H1 (cell line): Measurements from ENCODE around the gene LEPR. TPM values are rescaled to one million over a fixed set of nuclear protein-coding genes. Genes with fewer than 3 reads are reported as not detected.
A peak's percentile ranks its signal among the peaks of the same experiment; 100 is the strongest.

ENCODE experiments used
- CTCF ChIA-PET: fragments of 300-600 bp; sonication (Branson Sonifier 250); formaldehyde crosslinking; loops from one replicate; lab custom pipeline; 2021; ENCODE audit not compliant: partially characterized antibody; lab: Charles Lee
- POLR2A ChIA-PET: fragments of 300-600 bp; sonication (Branson Sonifier 250); formaldehyde crosslinking; loops from one replicate; lab custom pipeline; 2021; ENCODE audit warnings: inconsistent platforms; ENCODE audit not compliant: partially characterized antibody; lab: Charles Lee
- DNase-seq, 2 experiments: peaks; one replicate each; pipeline versions ENCODE4 v3.0.0 to v3.0.0-alpha.2; 2010 to 2022; ENCODE audit warnings: low spot score in 2 of 2, low read depth in 1 of 2, mixed read lengths in 1 of 2
- FAIRE-seq: peaks from 2 replicates; lab custom pipeline; 2011; peaks lifted over from hg19 to GRCh38; lab: Jason Lieb, UNC
- H2AFZ ChIP-seq: 2 replicates; pipeline ENCODE4 v1.8.1; 2012; ENCODE audit warnings: low read length, inconsistent platforms
- H2AK5ac ChIP-seq: 2 replicates; pipeline ENCODE4 v1.6.1; 2013; ENCODE audit warnings: low read depth, low read length
- H2BK120ac ChIP-seq: replicated peaks from 2 replicates; pipeline ENCODE3; 2013; ENCODE audit warnings: low read depth, low read length, inconsistent platforms
- H2BK12ac ChIP-seq: 2 replicates; pipeline ENCODE4 v1.6.1; 2013; ENCODE audit warnings: low read depth, low read length
- H2BK15ac ChIP-seq: 2 replicates; pipeline ENCODE4 v1.6.1; 2013; ENCODE audit warnings: low read length
- H2BK20ac ChIP-seq: 2 replicates; pipeline ENCODE4 v1.6.1; 2013; ENCODE audit warnings: low read length
- H2BK5ac ChIP-seq: 2 replicates; pipeline ENCODE4 v1.6.1; 2013; ENCODE audit warnings: low read depth, low read length
- H3K14ac ChIP-seq: 2 replicates; pipeline ENCODE4 v1.6.1; 2013; ENCODE audit warnings: inconsistent platforms; ENCODE audit not compliant: insufficient read length
- H3K18ac ChIP-seq: 2 replicates; pipeline ENCODE4 v1.6.1; 2013; ENCODE audit warnings: low read length; ENCODE audit errors: extremely low read depth
- H3K23ac ChIP-seq: 2 replicates; pipeline ENCODE4 v1.6.1; 2013; ENCODE audit warnings: inconsistent platforms; ENCODE audit not compliant: insufficient read length
- H3K23me2 ChIP-seq: 2 replicates; pipeline ENCODE4 v1.6.1; 2013; ENCODE audit warnings: low read depth, low read length
- H3K27ac ChIP-seq: 2 replicates; pipeline ENCODE4 v1.6.1; 2011; ENCODE audit warnings: low read depth, low read length, inconsistent platforms
- H3K27me3 ChIP-seq, 4 experiments: replicated peaks in 1 of 4; 1 replicate in 1 of 4; 2 replicates in 3 of 4; pipeline versions ENCODE4 v1.6.1 to v1.8.1; 2011 to 2013; ENCODE audit warnings: low read length in 3 of 4, mild to moderate bottlenecking in 3 of 4, inconsistent platforms in 2 of 4, mixed read lengths in 2 of 4, moderate library complexity in 1 of 4; ENCODE audit not compliant: control insufficient read depth in 3 of 4, insufficient read depth in 3 of 4; ENCODE audit errors: extremely low read depth in 1 of 4
- H3K36me3 ChIP-seq, 4 experiments: 2 replicates each; pipeline versions ENCODE4 v1.6.1 to v1.8.1; 2011 to 2013; ENCODE audit warnings: mild to moderate bottlenecking in 4 of 4, low read length in 3 of 4, moderate library complexity in 2 of 4, control low read depth in 1 of 4, inconsistent platforms in 1 of 4; ENCODE audit not compliant: insufficient read depth in 4 of 4, control insufficient read depth in 2 of 4
- H3K4ac ChIP-seq: replicated peaks from 2 replicates; pipeline ENCODE3; 2013; ENCODE audit warnings: low read length, low read depth, mixed read lengths, inconsistent platforms; ENCODE audit not compliant: insufficient read length
- H3K4me1 ChIP-seq, 4 experiments: replicated peaks in 1 of 4; 1 replicate in 1 of 4; 2 replicates in 3 of 4; pipeline versions ENCODE4 v1.6.1 to v1.8.1; 2011 to 2013; ENCODE audit warnings: low read length in 3 of 4, inconsistent platforms in 2 of 4, mixed read lengths in 1 of 4; ENCODE audit not compliant: insufficient read depth in 4 of 4, control insufficient read depth in 3 of 4
- H3K4me2 ChIP-seq, 2 experiments: 2 replicates each; pipeline versions ENCODE4 v1.6.1 to v1.8.1; 2011 to 2013; ENCODE audit warnings: low read depth in 2 of 2, low read length in 2 of 2, control low read depth in 1 of 2, inconsistent platforms in 1 of 2, mild to moderate bottlenecking in 1 of 2; ENCODE audit not compliant: insufficient read depth in 1 of 2
- H3K4me3 ChIP-seq, 4 experiments: fragments of 200-600, 300-600 bp in 1 of 4; sonication (generic), shearing (Covaris generic), sonication (Bioruptor Twin) in 1 of 4; 2 replicates each; pipeline versions ENCODE4 v1.5.1 to v1.8.1; 2011 to 2016; ENCODE audit warnings: low read length in 4 of 4, low read depth in 3 of 4, control low read depth in 2 of 4, inconsistent platforms in 2 of 4, mild to moderate bottlenecking in 2 of 4, mixed read lengths in 1 of 4, moderate library complexity in 1 of 4; ENCODE audit not compliant: insufficient read depth in 2 of 4; ENCODE audit errors: extremely low read depth in 1 of 4
- H3K56ac ChIP-seq: replicated peaks from 2 replicates; pipeline ENCODE3; 2013; ENCODE audit warnings: low read depth, mild to moderate bottlenecking, mixed read lengths, low read length, inconsistent platforms; ENCODE audit not compliant: insufficient read length
- H3K79me1 ChIP-seq: 2 replicates; pipeline ENCODE4 v1.6.1; 2013; ENCODE audit warnings: low read depth, low read length, control low read depth
- H3K79me2 ChIP-seq, 2 experiments: 2 replicates each; pipeline versions ENCODE4 v1.6.1 to v1.8.1; 2012 to 2013; ENCODE audit warnings: low read length in 2 of 2, mild to moderate bottlenecking in 2 of 2, inconsistent platforms in 1 of 2; ENCODE audit not compliant: insufficient read depth in 2 of 2, control insufficient read depth in 1 of 2
- H3K9ac ChIP-seq, 4 experiments: replicated peaks in 1 of 4; 1 replicate in 1 of 4; 2 replicates in 3 of 4; pipeline versions ENCODE4 v1.6.1 to v1.8.1; 2011 to 2013; ENCODE audit warnings: low read depth in 3 of 4, low read length in 3 of 4, control low read depth in 2 of 4, mild to moderate bottlenecking in 2 of 4, moderate library complexity in 2 of 4, inconsistent platforms in 1 of 4; ENCODE audit errors: extremely low read depth in 1 of 4
- H3K9me3 ChIP-seq, 2 experiments: 2 replicates each; pipeline versions ENCODE4 v1.6.1 to v1.8.1; 2012 to 2013; ENCODE audit warnings: mild to moderate bottlenecking in 2 of 2, moderate library complexity in 2 of 2, control low read depth in 1 of 2, inconsistent platforms in 1 of 2, low read depth in 1 of 2, low read length in 1 of 2, mixed read lengths in 1 of 2; ENCODE audit not compliant: insufficient read depth in 2 of 2
- H4K20me1 ChIP-seq, 2 experiments: replicated peaks in 1 of 2; 2 replicates each; pipeline versions ENCODE3 to v1.8.1; 2011 to 2013; ENCODE audit warnings: inconsistent platforms in 2 of 2, low read length in 2 of 2, mild to moderate bottlenecking in 1 of 2; ENCODE audit not compliant: insufficient read depth in 2 of 2, control insufficient read depth in 1 of 2
- H4K5ac ChIP-seq: 2 replicates; pipeline ENCODE4 v1.6.1; 2013; ENCODE audit warnings: low read length, low read depth, mixed read lengths, inconsistent platforms; ENCODE audit not compliant: insufficient read length
- H4K8ac ChIP-seq: 2 replicates; pipeline ENCODE4 v1.8.0; 2013; ENCODE audit warnings: mild to moderate bottlenecking, moderate library complexity, low read length, inconsistent platforms; ENCODE audit not compliant: insufficient read depth; ENCODE audit errors: extremely low read depth
- H4K91ac ChIP-seq: replicated peaks from 2 replicates; pipeline ENCODE3; 2013; ENCODE audit warnings: low read length, mixed read lengths, inconsistent platforms; ENCODE audit not compliant: insufficient read length
- BACH1 ChIP-seq: IDR thresholded peaks from 2 replicates; pipeline ENCODE4 v1.6.1; 2012; ENCODE audit warnings: low read length, improper control_type of control experiment
- SIN3A ChIP-seq, 2 experiments: IDR thresholded peaks in 1 of 2; conservative IDR thresholded peaks in 1 of 2; 2 replicates each; pipeline ENCODE4 v1.6.1; 2011 to 2012; ENCODE audit warnings: low read length in 2 of 2, improper control_type of control experiment in 1 of 2, low read depth in 1 of 2, mild to moderate bottlenecking in 1 of 2
- SP1 ChIP-seq: IDR thresholded peaks from 2 replicates; pipeline ENCODE4 v1.6.1; 2011; ENCODE audit warnings: low read depth, low read length
- TEAD4 ChIP-seq: IDR thresholded peaks from 2 replicates; pipeline ENCODE4 v1.6.1; 2012; ENCODE audit warnings: low read depth, low read length, inconsistent platforms, mixed read lengths
- WGBS, 2 experiments: shearing (Covaris generic) in 1 of 2; methylation state at CpG; one replicate each; pipeline versions ENCODE4 v1.1.6 to v1.1.7; 2013 to 2015; ENCODE audit warnings: low lambda C conversion rate in 2 of 2, mixed read lengths in 2 of 2, inconsistent platforms in 1 of 2, low coverage in 1 of 2, missing lambda C conversion rate in 1 of 2; ENCODE audit not compliant: insufficient replicate concordance in 2 of 2, insufficient coverage in 1 of 2, insufficient read length in 1 of 2; ENCODE audit errors: extremely low coverage in 1 of 2, missing lambda C conversion rate in 1 of 2; 5-methylcytosine and 5-hydroxymethylcytosine counted together
- polyA plus RNA-seq, 7 experiments: library from polyadenylated mRNA; depleted of rRNA in 3 of 7; stranded (reverse) in 5 of 7; unstranded in 2 of 7; fragments of >200 nt in 5 of 7; fragments of 200-250 nt in 2 of 7; gene quantifications; 1 replicate in 5 of 7; 2 replicates in 1 of 7; 4 replicates in 1 of 7; pipeline versions ENCODE4 v1.2.1 to v1.2.3, GENCODE V29; 2011 to 2013; ENCODE audit warnings: missing spikeins in 2 of 7, mixed read lengths in 2 of 7
- total RNA-seq: library from RNA; stranded (reverse); fragmentation: NEBNext Ultra II Directional; extraction: Animal tissue kit (Norgen Biotek cat#: 25700); gene quantifications from 2 replicates; pipeline ENCODE4 v1.2.1, GENCODE V29; 2021

Gene LEPR
- total and polyA plus RNA-seq, 2 of the 8 experiments (the other 6 are each of a cell fraction or from before 2014, with no cell fraction given), result 1.3 to 3.9 TPM

GRCh38 chr1:65395887-65396612, 24.4 kb upstream of the LEPR start:
- Histone ChIP-seq H3K9ac (no peak overlapping the region), H3K23me2 (no peaks in the 10 kb centered on the region), H4K20me1 (no peaks in the 10 kb centered on the region), H3K27ac (no peak overlapping the region), H4K91ac (no peak overlapping the region), H4K5ac (no peak overlapping the region), H4K8ac (no peak overlapping the region), H2AK5ac (no peak overlapping the region), H2BK12ac (peak overlapping the region; percentile 32; the same call in 1 of the 2 replicates), H3K4me2 (no peak overlapping the region), H3K36me3 (no peaks in the 10 kb centered on the region), H3K18ac (no peak overlapping the region), H3K4me3 (no peak overlapping the region), H2BK5ac (no peak overlapping the region), H2BK20ac (no peak overlapping the region; the same call in 1 of the 2 replicates), H3K27me3 (no peaks in the 10 kb centered on the region), H3K79me1 (no peaks in the 10 kb centered on the region), H3K4me1 (peaks cover 0 to 3% (median under 1%) of the 10 kb centered on the region in 4 experiments; a peak in 5 of 7 replicates), H3K4ac (no peak overlapping the region), H3K79me2 (no peaks in the 10 kb centered on the region), H2AFZ (no peak overlapping the region), H2BK120ac (no peak overlapping the region), H3K56ac (no peak overlapping the region), H2BK15ac (0 out of 2 replicates have a peak overlapping the region, but pooled peaks have one; percentile 13), H3K23ac (no peak overlapping the region), H3K14ac (no peak overlapping the region), H3K9me3 (no peaks in the 10 kb centered on the region)
- CTCF ChIA-PET, result interaction anchor here (0.6 to 1.5 kb wide), 2 partner anchors 25 to 28 kb away, joined by 3 read pairs; no protein-coding TSS in a partner anchor
- 86% methylated on average over 3 of the region's 3 CpGs; no CpG with 5 or more reads in 1 of the 2 experiments for WGBS, 2 experiments
- POLR2A ChIA-PET, result no interaction called here
- DNase-seq (peak in 1 of 2 experiments; percentile 19), FAIRE-seq (peak; percentile 69)
- TF ChIP-seq SIN3A (conservative IDR thresholded peaks at IDR 0.05 in 1 of 2, IDR thresholded peaks at IDR 0.05 in 1 of 2; ENCODE audit: low read depth in 1 of 2, low read length in 2 of 2) (no peak), SP1 (0 out of 2 replicates have a peak, but pooled peaks have one; percentile 24), BACH1 (peak; percentile 61), TEAD4 (peak; percentile 6; the same call in 1 of the 2 replicates)
